ENCODE data around the gene IL20RA.

The IL20RA gene

GRCh38 chr6:137033828-137034227 is 10.9 kb downstream of the IL20RA start:
- no peak for TF ChIP-seq CTCF (IDR thresholded peaks at IDR 0.05; ENCODE audit: control extremely low read depth, extremely low read depth, low read depth, missing control alignments)
- peak; percentile 53 for DNase-seq (ENCODE audit: extremely low spot score)
- ChIA-PET CTCF (no interaction called here), POLR2A (no interaction called here)

- ChIA-PET CTCF (no interaction called here), POLR2A (no interaction called here)
- DNase-seq (ENCODE audit: extremely low spot score) = no peak
- TF ChIP-seq CTCF (IDR thresholded peaks at IDR 0.05; ENCODE audit: control extremely low read depth, extremely low read depth, low read depth, missing control alignments) = no peak
These were observed 13.6 kb downstream of the IL20RA start for GRCh38 chr6:137031122-137031521.

DNA sequence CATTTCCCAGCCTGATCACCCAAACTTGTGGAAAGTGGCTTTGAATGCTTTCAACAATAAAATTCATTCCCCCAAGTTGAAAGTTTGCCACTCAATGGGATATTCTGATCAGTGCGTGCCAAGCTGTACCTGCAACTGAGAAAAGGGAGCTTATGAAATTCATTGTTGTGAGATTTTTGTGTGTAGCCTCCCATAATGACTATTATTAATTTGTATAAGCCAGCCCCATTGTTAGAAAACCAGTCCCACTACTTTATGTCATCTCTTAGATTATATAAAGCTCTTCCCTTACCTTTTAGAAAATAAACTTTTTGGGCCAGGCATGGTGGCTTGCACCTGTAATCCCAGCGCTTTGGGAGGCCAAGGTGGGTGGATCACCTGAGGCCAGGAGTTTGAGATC is 15.9 kb downstream of the IL20RA start:
- POLR2A ChIA-PET = no interaction called here
- CTCF ChIA-PET = interaction anchor here (1.0 to 1.7 kb wide), 3 partner anchors 13 to 292 kb away, joined by 3 to 5 read pairs (median 3); partner anchors contain the start of gene IL20RA
- no peak for DNase-seq (ENCODE audit: extremely low spot score)
- TF ChIP-seq CTCF (IDR thresholded peaks at IDR 0.05; ENCODE audit: control extremely low read depth, extremely low read depth, low read depth, missing control alignments) = no peak

DNA sequence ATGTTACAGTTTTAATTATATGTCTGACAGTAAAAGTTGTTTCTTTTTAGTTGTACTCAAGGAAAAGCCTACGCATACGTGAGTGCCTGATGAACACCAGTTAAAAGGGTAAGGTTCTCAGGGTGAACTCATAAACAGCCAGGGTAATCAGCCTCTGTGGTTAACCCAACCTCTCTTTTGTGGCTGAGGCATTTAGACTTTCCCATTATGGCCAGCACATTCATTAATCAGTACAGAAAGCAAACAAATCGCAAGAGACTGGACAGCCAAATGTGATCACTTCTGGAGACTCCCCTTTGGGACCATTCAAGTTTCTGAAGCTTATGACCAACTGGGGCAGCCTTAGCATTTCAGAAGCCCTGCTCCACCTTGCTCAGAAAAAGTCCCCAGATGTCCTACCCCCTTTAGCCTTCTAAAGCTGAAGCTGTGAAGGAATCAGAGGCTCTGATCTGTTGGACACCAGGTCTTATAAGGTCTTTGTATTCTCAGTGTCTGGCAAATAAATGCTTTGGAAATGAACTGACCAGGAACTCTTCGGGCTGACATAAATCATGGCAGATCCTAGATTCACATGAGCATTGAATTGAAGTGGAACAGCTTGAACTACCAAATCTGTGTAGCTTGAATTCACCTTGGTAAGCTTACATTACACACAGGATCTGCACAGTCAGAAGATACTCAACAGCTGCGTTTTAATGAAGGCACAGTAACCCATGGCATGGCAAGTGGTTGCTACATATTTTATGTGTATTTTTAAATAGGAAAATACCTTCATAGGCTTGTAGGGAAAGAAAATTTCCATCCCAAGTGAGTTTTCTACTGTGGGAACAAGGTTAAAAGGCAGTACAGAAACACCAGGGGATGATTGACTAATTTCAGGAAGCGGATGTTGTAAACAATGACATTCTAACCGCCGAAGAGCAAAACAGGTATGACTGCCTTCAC is 18.7 kb downstream of the IL20RA start:
- ChIA-PET POLR2A (no interaction called here), CTCF (interaction anchor here (1.3 to 1.4 kb wide), 2 partner anchors 12 to 18 kb away, joined by 4 to 5 read pairs; no protein-coding TSS in a partner anchor)
- DNase-seq (ENCODE audit: extremely low spot score) = no peak
- TF ChIP-seq CTCF (IDR thresholded peaks at IDR 0.05; ENCODE audit: control extremely low read depth, extremely low read depth, low read depth, missing control alignments) = no peak

DNA sequence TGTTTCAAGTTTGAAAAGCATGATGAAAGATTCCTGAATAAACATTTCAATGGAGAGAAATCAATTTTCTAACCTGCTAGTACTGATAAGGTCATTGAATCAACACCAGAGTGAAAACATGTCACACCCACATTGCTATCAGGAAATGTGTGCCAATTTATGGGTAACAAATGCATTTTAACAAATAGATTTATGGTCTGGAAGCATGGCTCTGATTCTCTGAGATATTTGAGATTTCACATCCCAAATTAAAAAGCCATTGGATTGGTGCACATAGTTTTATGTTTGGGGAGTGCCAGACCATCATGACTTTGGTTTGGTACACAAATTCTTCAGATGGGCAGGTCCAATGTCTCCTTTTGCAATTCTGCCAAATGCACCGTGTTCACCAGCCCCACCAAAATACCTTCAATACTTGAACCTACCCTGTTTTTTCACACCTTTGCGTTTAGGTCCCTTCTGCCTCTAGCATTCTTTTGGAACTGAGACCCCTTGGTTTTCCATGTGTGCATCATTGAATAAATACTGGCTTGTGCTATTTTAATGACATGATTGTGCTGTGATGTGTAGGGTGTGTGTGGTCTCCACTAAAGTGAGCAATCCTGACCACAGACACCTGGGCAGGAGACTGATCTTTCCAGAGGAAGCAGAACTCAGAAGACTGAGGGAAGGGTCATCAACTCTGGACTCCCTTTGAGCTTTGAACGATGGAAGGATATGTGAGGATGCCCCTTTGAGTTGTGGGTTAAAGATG is 20.4 kb downstream of the IL20RA start:
- no peak for DNase-seq (ENCODE audit: extremely low spot score)
- POLR2A ChIA-PET = no interaction called here
- TF ChIP-seq CTCF (IDR thresholded peaks at IDR 0.05; ENCODE audit: control extremely low read depth, extremely low read depth, low read depth, missing control alignments) = no peak
- CTCF ChIA-PET = interaction anchor here (1.4 kb wide), 1 partner anchor 11 kb away, joined by 5 read pairs; no protein-coding TSS in a partner anchor

DNA sequence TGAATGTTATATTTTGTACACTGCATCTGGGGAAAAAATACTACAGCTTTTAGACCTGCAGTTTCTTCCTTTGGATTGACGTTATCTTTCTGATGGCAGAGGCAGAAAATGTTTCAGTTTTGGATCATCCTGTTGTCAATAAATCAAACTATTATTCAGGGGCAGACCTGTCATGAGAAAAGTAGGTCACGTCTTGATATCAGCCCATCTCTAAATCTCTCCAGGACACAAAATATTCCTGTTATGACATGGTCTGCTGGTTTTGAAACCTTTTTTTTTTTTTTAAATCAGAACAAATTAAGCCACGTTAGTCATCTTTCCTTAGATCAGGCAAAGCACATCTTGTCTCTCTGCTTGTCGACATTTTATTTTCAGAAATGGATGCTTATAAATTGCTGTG is 24.0 kb downstream of the IL20RA start:
- ChIA-PET CTCF (no interaction called here), POLR2A (no interaction called here)
- no peak for DNase-seq (ENCODE audit: extremely low spot score)
- no peak for TF ChIP-seq CTCF (IDR thresholded peaks at IDR 0.05; ENCODE audit: control extremely low read depth, extremely low read depth, low read depth, missing control alignments)

Measured in GM10248 (cell line).